GM18868 (cell line): ENCODE measurements around the gene MARK2.
"Not testable (repeated sequence)": the region's sequence is repeated elsewhere in the genome, so short reads cannot be mapped to it uniquely, and the experiment has no call there.

Experiments used
- ATAC-seq: cut with Tn5 transposase; IDR thresholded peaks from one replicate; pipeline ENCODE4 v1.9.1; 2021; ENCODE audit warnings: mild to moderate bottlenecking, moderate library complexity; ENCODE audit not compliant: unreplicated experiment

Gene MARK2

DNA sequence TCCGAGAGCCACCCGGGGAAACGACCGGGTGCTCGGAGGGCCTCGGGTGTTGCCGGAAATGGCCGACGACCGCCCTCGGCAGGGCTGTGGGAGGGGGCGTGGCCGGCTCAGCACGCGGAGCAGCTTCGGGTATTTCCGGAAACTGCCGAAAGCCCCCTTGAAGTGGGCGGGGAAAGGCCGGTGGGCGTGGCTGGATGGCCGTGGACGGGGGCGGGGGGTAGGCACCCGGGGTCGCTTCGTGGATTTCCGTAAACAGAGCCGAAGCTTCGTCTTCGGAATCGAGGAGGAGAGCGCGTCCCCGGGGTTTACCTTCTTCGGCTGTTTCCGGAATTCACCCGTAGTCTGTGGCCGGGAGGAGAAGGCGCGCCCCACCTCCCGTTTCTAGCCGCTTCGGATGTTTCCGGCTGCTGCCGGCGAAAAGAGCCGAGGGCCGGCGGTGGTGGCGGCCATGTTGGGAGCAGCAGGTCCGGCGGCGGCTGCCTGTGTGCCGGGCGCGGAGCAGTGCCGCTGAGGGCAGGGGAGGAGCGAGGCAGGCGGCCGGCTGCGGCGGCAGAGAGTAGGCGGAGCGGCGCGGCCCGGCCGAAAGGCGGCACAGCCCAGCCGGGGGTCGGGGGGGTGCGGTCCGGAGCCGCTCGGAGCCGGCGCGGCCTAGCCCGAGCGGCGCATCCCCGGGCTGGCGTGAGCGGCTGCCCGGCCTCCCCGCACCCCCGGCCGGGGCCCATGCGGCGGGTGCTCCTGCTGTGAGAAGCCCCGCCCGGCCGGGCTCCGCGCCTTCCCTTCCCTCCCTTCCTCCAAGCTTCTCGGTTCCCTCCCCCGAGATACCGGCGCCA lies at the start of gene MARK2:
MARK2 (plus strand) TSS at position 433 of the 830 bp plus-strand sequence; CDS start at position 830, 397 bp downstream.
- peak; percentile 73 for ATAC-seq

DNA sequence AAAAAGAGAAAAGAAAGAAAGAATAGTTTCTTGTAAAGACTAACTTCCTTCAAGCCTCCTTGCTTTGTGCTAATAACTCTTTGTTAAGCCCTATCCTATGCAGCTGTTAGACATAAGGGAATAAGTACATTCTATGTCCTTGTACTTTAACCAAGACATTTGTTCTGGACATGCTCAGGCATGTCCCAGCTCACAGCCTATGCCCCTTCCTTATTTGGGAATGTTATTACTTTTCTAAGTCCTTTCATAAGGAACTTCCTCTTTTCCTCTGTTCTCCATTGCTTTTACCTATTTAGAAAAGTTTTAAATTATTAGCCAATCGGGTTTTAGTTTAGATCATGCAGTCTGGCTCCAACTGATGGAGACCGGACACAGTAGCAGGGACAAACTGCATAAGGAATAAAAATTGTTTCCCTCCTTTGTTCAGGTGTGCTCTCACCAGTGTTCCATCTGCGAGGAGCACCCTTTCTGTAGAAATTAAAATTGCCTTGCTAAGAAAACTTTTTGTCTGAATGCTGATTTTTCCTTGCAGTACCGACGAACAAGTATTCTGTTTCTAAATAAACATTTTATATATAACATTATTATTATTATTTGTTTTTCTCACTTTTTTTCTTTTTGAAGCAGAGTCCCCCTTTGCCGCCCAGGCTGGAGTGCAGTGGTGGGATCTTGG lies 47.3 kb upstream of the MARK2 start:
- no peak for ATAC-seq

GRCh38 chr11:63793161-63793560 lies 45.7 kb upstream of the MARK2 start:
- ATAC-seq = no peak

DNA sequence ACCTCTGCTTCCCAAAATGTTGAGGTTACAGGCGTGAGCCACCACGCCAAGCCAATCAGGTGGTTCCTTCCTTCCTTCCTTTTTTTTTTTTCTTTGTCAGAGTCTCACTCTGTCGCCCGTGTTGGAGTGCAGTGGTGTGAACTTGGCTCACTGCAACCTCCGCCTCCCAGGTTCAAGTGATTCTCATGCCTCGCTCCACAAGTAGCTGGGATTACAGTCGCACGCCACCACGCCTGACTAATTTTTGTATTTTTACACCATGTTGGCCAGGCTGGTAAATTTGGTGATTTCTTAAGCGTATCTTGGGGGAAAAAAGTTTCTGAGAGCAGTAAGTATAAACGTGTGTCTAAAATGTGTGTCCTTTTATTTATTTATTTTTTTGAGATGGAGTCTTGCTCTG lies 43.8 kb upstream of the MARK2 start:
- ATAC-seq = no peak

DNA sequence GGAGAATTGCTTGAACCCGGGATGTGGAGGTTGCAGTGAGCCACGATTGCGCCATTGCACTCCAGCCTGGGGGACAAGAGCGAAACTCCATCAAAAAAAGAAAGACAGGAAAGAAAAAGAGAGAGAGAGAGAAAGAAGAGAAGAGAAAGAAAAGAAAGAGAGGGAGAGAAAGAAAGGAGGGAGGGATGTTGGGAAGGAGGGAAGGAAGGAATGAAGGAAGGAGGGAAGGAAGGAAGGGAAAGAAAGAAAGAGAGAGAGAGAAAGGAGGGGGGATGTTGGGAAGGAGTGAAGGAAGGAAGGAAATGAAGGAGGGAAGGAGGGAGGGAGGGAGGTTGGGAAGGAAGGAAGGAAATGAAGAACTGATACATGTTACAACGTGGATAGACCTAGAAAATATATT lies 38.0 kb upstream of the MARK2 start:
- ATAC-seq = no peak

- no peak for ATAC-seq
Measured at GRCh38 chr11:63802637-63803414, 36.1 kb upstream of the MARK2 start.

- ATAC-seq = no peak
Measured at GRCh38 chr11:63804259-63804658, 34.7 kb upstream of the MARK2 start.

GRCh38 chr11:63805844-63806415 lies 33.0 kb upstream of the MARK2 start:
- no peak for ATAC-seq

- not testable (repeated sequence) for ATAC-seq
Measured at GRCh38 chr11:63810383-63810782, 28.5 kb upstream of the MARK2 start.

GRCh38 chr11:63811522-63811921 lies 27.4 kb upstream of the MARK2 start:
- ATAC-seq = no peak

DNA sequence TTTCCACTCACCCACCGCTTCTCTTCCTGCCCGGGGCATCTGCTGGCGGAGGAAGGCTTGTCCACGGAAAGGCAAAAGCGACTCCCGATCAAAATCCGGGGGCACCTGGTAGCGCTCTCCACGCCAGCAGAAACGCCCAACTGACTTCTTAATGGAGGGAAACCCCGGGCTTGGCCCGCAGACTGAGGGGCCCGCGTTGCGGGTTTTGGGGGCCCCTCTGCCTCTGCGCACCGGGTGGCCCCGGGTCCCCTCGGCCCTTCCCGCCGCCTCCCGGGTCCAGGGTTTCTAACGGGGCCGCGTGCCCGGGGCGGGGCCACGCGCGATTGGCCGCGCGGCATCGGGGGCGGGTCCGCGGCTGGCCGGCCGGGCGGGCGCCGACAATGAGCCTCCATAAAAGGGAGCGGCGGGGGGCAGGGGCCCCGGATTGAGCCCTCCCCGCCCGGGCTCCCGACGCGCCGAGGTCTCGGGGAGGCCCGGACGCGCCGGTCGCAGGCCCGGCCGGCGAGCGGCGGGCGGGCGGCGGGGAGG lies 25.8 kb upstream of the MARK2 start, which contains the start of gene SPINDOC:
SPINDOC (plus strand) TSS at position 422 of the 528 bp plus-strand sequence. CDS start 231 bp downstream, outside the sequence.
- ATAC-seq = peak; percentile 87

GRCh38 chr11:63813563-63814382 lies 25.1 kb upstream of the MARK2 start:
- peak; percentile 38 for ATAC-seq

GRCh38 chr11:63814383-63814736 lies 24.6 kb upstream of the MARK2 start:
- ATAC-seq = no peak

DNA sequence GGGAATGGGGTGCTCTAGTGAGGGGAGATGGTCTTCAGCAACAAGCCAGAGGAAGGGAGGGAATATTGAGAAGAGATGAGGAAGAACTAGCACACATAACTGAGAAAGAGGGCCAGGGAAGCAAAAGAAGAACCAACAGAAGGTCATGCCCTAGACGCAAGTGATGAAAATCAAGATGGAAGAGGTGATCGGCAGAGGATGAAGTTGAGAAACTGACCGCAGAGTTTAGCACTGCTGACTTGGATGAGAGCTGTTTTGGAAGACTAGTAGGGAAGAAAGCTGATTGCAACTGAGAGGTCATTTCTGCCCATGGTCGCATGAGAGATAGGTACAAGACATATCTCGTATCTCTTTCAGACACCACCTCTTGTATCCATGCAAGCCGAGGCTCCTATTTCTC lies 22.7 kb upstream of the MARK2 start:
- ATAC-seq = no peak

GRCh38 chr11:63816732-63817131 lies 22.2 kb upstream of the MARK2 start:
- no peak for ATAC-seq

- ATAC-seq = no peak
Measured at GRCh38 chr11:63817758-63818498, 21.0 kb upstream of the MARK2 start.

DNA sequence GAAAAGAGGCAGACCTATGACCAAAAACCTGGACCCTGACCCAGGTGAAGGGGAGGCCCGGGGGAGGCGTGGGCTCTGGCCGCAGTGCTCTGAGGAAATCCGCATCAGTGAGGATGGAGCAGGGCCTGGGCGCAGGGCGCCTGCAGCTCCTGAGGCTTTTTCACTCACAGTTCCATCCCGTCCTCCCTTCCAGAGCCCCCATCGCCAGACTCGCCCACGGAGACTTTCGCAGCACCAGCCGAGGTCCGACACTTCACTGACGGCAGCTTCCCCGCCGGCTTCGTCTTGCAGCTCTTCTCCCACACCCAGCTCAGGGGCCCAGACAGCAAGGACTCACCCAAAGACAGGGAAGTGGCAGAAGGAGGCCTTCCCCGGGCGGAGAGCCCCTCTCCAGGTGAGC lies 20.3 kb upstream of the MARK2 start:
- ATAC-seq = no peak

DNA sequence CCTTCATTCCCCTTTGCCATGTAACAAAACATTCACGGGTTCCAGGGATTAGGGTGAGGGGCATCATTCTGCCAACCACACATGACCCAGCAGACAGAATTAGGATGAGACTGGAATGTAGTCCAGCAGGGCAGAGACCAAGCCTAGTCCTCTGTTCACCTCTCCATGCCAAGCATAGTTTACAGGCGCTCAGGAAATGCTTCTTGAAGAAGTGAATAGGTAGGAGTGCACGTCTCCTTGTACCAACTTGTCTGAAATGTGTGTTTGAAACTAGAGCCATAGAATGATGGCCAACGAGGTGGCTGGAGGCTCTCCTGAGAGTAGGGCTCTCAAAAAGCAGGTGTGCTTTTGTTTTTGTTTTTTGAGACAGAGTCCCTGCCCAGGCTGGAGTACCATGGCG lies 17.5 kb upstream of the MARK2 start:
- ATAC-seq = no peak

- no peak for ATAC-seq
Measured at GRCh38 chr11:63826471-63827190, 12.3 kb upstream of the MARK2 start.
